ENCODE measurements around the gene KIF23.

- TF ChIP-seq, protein P1, sequence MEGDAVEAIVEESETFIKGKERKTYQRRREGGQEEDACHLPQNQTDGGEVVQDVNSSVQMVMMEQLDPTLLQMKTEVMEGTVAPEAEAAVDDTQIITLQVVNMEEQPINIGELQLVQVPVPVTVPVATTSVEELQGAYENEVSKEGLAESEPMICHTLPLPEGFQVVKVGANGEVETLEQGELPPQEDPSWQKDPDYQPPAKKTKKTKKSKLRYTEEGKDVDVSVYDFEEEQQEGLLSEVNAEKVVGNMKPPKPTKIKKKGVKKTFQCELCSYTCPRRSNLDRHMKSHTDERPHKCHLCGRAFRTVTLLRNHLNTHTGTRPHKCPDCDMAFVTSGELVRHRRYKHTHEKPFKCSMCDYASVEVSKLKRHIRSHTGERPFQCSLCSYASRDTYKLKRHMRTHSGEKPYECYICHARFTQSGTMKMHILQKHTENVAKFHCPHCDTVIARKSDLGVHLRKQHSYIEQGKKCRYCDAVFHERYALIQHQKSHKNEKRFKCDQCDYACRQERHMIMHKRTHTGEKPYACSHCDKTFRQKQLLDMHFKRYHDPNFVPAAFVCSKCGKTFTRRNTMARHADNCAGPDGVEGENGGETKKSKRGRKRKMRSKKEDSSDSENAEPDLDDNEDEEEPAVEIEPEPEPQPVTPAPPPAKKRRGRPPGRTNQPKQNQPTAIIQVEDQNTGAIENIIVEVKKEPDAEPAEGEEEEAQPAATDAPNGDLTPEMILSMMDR (IDR thresholded peaks at IDR 0.05) = no peak
- no peak for TF ChIP-seq POLR2AphosphoS5 (IDR thresholded peaks at IDR 0.05)
- no peak for TF ChIP-seq POLR2A (IDR thresholded peaks at IDR 0.05)
These were observed 76.3 kb downstream of the KIF23 start for GRCh38 chr15:69490356-69491037.
